ENCODE measurements around the gene ATP6V1E1. TPM values are rescaled to one million over a fixed set of nuclear protein-coding genes. Genes with fewer than 3 reads are reported as not detected.
"Not testable (repeated sequence)": the region's sequence is repeated elsewhere in the genome, so short reads cannot be mapped to it uniquely, and the experiment has no call there.

ATP6V1E1 gene
- 221 and 223 TPM in 2 replicates for total RNA-seq
- polyA plus RNA-seq (2012) = 204 TPM

DNA sequence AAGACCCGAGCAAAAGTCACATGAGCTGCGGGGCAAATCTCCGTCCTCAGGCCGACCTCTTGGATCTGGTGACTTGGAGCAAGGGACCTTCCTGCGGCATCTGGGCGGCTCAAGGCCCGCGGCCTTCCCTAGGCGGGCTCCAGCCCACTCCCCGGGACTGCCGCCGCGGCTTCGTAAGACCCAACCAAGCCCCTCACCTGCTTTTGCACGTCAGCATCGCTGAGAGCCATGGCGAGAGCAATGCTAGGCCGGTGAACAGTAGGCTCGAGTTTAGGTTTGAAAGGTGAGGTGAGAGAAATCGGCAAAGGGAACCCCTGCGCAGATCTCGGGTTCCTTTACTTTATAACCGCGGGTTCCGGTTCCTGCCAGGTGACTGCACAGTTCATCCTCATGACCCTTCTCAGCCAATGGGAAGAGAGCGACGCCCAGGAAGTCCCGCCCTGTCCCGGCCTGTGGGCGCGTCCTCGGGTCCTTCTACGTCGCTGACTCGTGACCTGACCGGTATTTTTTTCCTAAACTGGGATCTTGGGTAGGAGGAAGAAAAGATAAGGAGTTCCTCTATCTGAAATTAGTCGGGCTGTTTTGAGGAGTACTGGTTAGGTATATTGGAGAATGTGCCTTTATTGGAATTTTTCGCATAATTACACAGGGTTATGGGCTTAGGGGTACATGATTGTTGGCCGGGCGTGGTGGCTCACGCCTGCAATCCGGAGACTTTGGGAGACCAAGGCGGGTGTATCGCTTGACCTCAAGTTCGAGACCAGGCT lies at the start of gene ATP6V1E1:
Gene ATP6V1E1 (minus strand): TSS at position 344 of the 767 bp plus-strand sequence. CDS start 114 bp downstream, at position 230.
- DNase-seq (ENCODE audit: low read depth) = peak; percentile 98

DNA sequence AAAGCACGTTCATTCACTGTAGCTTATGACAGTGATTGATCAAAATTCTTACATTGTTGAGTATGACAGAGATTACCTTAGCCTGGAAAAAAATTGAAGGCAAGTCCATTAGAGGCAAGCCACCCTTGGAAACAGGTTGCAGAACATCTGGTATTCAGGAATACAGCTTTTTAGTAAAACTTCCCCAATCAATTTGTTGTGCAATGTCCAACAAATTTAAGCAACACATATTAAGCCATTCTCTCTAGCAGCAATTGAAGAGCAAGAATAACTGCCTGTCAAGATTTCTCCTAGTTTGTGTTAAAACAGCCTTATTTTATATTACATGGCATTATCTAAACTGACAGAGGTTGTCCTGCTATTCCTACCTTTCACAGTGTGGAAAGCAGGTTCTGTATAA lies 47.0 kb upstream of the ATP6V1E1 start:
- no peak for DNase-seq (ENCODE audit: low read depth)

DNA sequence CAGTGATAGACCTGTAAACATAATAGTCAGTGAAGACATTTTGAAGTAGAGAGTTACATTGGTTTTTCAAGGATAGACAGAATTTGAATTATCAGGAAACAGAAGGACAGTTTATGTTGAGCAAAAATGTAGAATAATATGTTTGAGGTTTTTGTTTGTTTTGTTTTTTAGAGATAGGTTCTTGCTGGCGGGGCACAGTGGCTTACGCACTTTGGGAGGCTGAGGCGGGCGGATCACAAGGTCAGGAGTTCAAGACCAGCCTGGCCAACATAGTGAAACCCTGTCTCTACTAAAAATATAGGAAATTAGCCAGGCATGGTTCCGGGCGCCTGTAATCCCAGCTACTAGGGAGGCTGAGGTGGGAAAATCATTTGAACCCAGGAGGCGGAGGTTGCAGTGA lies 45.6 kb upstream of the ATP6V1E1 start:
- DNase-seq (ENCODE audit: low read depth) = no peak

DNA sequence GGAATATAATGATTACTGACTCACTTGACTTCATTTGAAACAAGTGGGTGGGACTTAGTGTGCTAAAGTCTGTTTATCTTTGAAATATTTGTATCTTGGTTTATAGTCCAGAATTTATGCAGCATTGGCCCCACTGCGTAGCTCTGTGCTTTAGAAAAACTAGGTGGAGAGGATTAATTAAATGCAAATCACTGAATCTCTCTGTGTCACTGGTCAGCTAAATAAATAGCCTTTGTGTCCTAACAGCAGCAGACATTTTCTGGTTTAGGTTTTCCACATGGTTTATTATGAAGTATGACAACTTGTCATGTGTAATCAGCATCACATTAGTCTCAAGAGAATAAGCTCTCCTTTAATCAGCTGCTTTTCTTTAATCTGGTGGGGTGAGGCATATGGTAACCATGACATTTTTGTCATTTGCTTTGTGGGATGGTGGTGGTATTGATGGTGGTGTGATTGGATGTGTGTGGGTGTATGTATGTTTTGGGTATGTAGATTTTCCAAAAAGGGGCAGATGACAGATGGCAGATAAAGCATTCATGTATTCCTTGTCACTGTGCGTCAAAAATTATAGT lies 44.0 kb upstream of the ATP6V1E1 start:
- DNase-seq (ENCODE audit: low read depth) = peak; percentile 24

- DNase-seq (ENCODE audit: low read depth) = not testable (repeated sequence)
Measured at GRCh38 chr22:17671521-17672092, 43.1 kb upstream of the ATP6V1E1 start.

DNA sequence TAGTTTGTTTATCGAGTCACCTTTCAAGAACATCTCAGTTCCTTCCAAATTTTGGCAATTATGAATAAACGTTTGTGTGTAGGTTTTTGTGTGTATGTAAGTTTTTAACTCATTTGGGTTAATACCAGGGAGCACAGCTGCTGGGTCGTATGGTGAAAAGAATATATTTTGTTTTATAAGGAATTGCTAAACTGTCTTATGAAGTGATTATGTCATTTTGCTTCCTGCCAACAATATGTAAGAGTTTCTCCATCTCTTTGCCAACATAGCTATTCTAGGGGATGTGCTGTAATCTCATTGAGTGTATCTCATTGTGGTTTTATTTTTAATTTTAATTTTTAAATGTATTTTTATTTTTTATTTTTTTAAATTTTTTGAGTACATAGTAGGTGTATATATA lies 37.3 kb upstream of the ATP6V1E1 start:
- no peak for DNase-seq (ENCODE audit: low read depth)

DNA sequence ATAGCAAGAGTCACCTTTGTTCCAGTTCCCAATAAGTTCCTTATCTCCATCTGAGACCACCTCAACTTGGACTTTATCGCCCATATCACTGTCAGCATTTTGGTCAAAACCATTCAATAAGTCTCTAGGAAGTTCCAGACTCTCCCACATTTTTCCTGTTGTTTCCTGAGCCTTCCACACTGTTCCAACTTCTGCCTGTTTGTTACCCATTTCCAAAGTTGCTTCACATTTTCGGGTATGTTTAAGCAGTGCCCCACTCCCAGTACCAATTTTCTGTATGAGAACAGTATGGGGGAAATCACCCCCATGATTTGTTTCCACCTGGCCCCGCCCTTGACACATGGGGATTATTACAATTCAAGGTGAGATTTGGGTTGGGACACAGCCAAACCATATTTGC lies 36.7 kb upstream of the ATP6V1E1 start:
- DNase-seq (ENCODE audit: low read depth) = no peak

GRCh38 chr22:17664414-17665055 lies 36.0 kb upstream of the ATP6V1E1 start:
- no peak for DNase-seq (ENCODE audit: low read depth)

GRCh38 chr22:17656870-17657395 lies 28.4 kb upstream of the ATP6V1E1 start:
- no peak for DNase-seq (ENCODE audit: low read depth)

DNA sequence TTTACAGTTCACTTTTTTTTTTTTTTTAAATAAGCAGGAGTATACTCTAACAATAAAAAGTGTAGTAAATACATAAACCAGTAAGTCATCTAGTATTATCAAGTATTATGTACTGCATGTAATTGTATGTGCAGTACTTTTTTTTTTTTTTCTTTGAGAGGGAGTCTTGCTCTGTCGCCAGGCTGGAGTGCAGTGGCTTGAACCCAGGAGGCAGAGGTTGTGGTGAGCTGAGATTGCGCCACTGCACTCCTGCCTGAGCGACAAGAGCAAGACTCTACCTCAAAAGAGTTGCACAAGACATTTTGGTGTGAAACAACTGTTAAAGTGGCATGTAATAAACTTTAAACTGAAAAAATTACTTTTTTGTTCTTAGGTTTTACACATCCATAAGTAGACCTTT lies 26.7 kb upstream of the ATP6V1E1 start:
- DNase-seq (ENCODE audit: low read depth) = no peak

DNA sequence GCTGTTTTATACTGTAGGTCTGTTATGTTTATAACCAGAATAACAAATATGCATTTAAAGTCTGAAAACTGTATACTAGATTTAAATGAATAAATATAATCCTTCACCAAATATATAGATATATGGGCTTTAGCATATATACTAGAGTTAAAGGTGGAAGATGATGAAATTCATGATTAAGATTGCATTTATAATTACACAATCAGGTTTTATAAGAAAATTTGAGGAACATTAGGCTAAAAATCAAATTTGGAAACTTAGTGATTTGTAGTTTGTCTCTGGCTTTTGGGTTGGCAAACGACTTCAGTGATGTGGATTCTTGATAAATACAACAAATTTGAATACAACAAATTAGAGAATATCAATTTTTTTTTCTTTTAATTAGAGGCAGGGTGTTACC lies 20.0 kb upstream of the ATP6V1E1 start:
- DNase-seq (ENCODE audit: low read depth) = no peak

- DNase-seq (ENCODE audit: low read depth) = no peak
Measured at GRCh38 chr22:17647991-17648390, 19.4 kb upstream of the ATP6V1E1 start.

GRCh38 chr22:17647452-17647851 lies 18.9 kb upstream of the ATP6V1E1 start:
- DNase-seq (ENCODE audit: low read depth) = no peak

DNA sequence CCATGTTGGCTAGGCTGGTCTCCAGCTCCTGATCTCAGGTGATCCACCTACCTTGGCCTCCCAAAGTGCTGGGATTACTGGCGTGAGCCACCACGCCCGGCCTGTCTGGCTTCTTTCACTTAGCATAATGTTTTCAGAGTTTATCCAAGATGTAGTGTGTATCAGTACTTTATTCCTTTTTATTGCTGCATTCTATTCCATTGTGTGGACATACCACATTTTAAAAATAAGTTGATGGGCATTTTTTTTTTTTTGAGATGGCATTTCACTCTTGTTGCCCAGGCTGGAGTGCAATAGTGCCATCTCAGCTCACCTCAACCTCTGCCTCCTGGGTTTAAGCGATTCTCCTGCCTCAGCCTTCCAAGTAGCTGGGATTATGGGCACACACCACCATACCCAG lies 13.8 kb upstream of the ATP6V1E1 start:
- not testable (repeated sequence) for DNase-seq (ENCODE audit: low read depth)

GRCh38 chr22:17641269-17641668 lies 12.7 kb upstream of the ATP6V1E1 start:
- DNase-seq (ENCODE audit: low read depth) = no peak

- peak; percentile 86 for DNase-seq (ENCODE audit: low read depth)
Measured at GRCh38 chr22:17639247-17639741, 10.7 kb upstream of the ATP6V1E1 start.

DNA sequence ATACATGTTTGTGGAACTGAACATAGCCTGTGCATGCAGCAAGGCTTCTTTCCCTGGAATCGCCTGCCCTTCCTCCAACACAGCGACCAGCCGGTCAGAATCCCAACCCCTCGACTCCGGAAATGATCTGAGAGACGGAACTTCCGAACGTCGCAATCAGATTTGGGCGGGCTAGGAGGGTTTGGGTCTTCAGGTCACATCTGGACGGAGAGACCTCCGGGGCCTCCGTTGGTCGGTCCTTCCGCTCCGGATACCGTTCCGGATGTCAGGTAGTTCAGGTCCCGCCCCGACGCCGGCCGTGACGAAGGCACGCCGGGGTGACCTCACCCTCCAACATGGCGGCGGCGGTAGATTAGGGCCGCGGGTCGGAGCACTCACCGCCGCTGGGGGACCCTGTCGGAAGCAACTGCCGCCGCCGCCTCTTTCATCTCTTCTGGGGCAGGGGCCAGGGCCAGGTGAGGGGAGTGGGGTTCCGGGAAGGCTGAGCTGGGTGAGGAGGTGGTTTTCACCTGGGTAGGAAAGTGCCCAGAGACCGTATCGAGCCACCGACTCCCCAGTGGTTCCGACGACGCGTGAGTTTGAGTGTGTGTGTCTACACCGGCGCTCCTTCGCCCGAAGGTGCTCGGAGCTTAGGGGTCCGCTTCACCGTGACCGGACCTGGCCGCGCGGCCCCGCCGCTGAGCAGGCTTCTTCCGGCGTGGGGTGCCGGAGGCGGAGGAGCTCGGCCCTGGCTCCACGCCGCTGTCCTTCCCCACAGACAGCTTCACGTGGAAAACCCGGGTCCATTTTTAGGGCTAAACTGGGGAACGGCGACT lies 10.1 kb upstream of the ATP6V1E1 start, which contains the start of gene BCL2L13:
Gene BCL2L13 (plus strand): TSS at position 326 of the 815 bp plus-strand sequence. CDS start 16,955 bp downstream, outside the sequence.
- peak; percentile 91 for DNase-seq (ENCODE audit: low read depth)

DNA sequence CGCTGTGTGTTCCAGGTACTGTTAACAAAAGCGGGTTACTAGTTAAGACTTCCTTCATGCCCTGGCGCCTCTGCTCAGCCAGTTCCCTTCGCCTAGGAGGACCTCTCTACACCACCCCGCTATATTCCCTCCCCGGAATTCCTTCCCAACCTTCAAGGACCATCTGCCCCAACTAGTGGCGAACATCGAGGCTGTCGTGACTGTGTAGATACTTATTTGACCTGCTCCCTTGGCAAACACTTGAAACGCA lies 9.6 kb upstream of the ATP6V1E1 start:
- no peak for DNase-seq (ENCODE audit: low read depth)

- DNase-seq (ENCODE audit: low read depth) = no peak
Measured at GRCh38 chr22:17637490-17638181, 9.1 kb upstream of the ATP6V1E1 start.

- not testable (repeated sequence) for DNase-seq (ENCODE audit: low read depth)
Measured at GRCh38 chr22:17636850-17637249, 8.3 kb upstream of the ATP6V1E1 start.

All from myocyte (in vitro differentiated cells).